Endothelial cell (in vitro differentiated cells): ENCODE results near the gene DNAJA1. TPM values are rescaled to one million over a fixed set of nuclear protein-coding genes. Genes with fewer than 3 reads are reported as not detected.

Experiments used
- DNase-seq: peaks from one replicate; pipeline ENCODE4 v3.0.0; 2021; ENCODE audit warnings: low spot score
- H3K27ac Mint-ChIP-seq: one replicate; pipeline ENCODE4 v1.8.0; 2021; ENCODE audit warnings: mixed read lengths, inconsistent platforms; ENCODE audit not compliant: unreplicated experiment
- H3K27me3 Mint-ChIP-seq: one replicate; pipeline ENCODE4 v1.8.0; 2021; ENCODE audit warnings: mild to moderate bottlenecking, moderate library complexity, mixed read lengths, inconsistent platforms; ENCODE audit not compliant: unreplicated experiment
- H3K36me3 Mint-ChIP-seq: one replicate; pipeline ENCODE4 v1.8.0; 2021; ENCODE audit warnings: mild to moderate bottlenecking, low read depth, mixed read lengths, inconsistent platforms; ENCODE audit not compliant: unreplicated experiment
- H3K4me1 Mint-ChIP-seq: one replicate; pipeline ENCODE4 v1.8.0; 2021; ENCODE audit warnings: mild to moderate bottlenecking, mixed read lengths, inconsistent platforms; ENCODE audit not compliant: unreplicated experiment
- H3K4me3 Mint-ChIP-seq: one replicate; pipeline ENCODE4 v1.8.0; 2021; ENCODE audit warnings: mild to moderate bottlenecking, mixed read lengths, inconsistent platforms; ENCODE audit not compliant: unreplicated experiment
- H3K9me3 Mint-ChIP-seq: one replicate; pipeline ENCODE4 v1.8.0; 2021; ENCODE audit warnings: mixed read lengths, inconsistent platforms; ENCODE audit not compliant: unreplicated experiment
- total RNA-seq: library from RNA; stranded (reverse); fragmentation: NEBNext Ultra II Directional; extraction: Animal tissue kit (Norgen Biotek cat#: 25700); gene quantifications from one replicate; pipeline ENCODE4 v1.2.1, GENCODE V29; 2021; ENCODE audit not compliant: unreplicated experiment
- TF ChIP-seq, protein P1 (sequence below): fragments of 200-600 bp; sonication (generic); IDR thresholded peaks from one replicate; pipeline ENCODE4 v1.5.0; 2021; ENCODE audit warnings: antibody characterized with exemption; ENCODE audit not compliant: unreplicated experiment

Gene DNAJA1
- total RNA-seq, 1 donor from 2014 or later = 120 TPM

GRCh38 chr9:33051144-33051543 is 26.1 kb downstream of the DNAJA1 start:
- H3K27ac Mint-ChIP-seq = no peak overlapping the region
- no peak for DNase-seq
- peaks cover 24% of the 10 kb centered on the region for H3K36me3 Mint-ChIP-seq
- H3K9me3 Mint-ChIP-seq = no peaks in the 10 kb centered on the region
- H3K27me3 Mint-ChIP-seq = no peaks in the 10 kb centered on the region
- TF ChIP-seq, protein P1, sequence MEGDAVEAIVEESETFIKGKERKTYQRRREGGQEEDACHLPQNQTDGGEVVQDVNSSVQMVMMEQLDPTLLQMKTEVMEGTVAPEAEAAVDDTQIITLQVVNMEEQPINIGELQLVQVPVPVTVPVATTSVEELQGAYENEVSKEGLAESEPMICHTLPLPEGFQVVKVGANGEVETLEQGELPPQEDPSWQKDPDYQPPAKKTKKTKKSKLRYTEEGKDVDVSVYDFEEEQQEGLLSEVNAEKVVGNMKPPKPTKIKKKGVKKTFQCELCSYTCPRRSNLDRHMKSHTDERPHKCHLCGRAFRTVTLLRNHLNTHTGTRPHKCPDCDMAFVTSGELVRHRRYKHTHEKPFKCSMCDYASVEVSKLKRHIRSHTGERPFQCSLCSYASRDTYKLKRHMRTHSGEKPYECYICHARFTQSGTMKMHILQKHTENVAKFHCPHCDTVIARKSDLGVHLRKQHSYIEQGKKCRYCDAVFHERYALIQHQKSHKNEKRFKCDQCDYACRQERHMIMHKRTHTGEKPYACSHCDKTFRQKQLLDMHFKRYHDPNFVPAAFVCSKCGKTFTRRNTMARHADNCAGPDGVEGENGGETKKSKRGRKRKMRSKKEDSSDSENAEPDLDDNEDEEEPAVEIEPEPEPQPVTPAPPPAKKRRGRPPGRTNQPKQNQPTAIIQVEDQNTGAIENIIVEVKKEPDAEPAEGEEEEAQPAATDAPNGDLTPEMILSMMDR = no peak
- no peaks in the 10 kb centered on the region for H3K4me1 Mint-ChIP-seq
- no peak overlapping the region for H3K4me3 Mint-ChIP-seq

- TF ChIP-seq, protein P1 = no peak
- peaks cover 53% of the 10 kb centered on the region for H3K36me3 Mint-ChIP-seq
- H3K27ac Mint-ChIP-seq = no peak overlapping the region
- H3K4me3 Mint-ChIP-seq = no peak overlapping the region
- H3K4me1 Mint-ChIP-seq = no peaks in the 10 kb centered on the region
- no peaks in the 10 kb centered on the region for H3K9me3 Mint-ChIP-seq
- H3K27me3 Mint-ChIP-seq = no peaks in the 10 kb centered on the region
- no peak for DNase-seq
Measured at GRCh38 chr9:33065157-33066076, 40.3 kb downstream of the DNAJA1 start.

DNA sequence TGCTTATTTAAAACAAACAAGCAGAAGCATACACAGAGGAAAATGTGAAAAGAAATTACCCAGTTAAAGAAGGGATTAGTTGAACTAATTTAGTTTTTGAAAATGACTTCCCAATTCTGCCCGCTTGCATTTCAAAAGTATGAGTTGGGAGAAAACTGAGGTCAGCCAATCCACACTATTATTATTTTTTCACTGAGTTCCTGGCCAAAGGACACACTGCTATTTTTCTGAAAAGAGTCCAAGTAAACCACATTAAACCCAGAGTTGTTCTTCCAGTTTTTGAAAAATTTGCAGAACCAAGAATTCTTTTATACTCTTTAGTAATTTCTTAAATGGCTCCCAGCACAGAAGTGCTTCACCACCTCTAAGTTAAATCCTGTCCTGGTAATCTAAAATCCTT is 43.9 kb downstream of the DNAJA1 start:
- Mint-ChIP-seq H3K4me3 (no peak overlapping the region), H3K27me3 (no peaks in the 10 kb centered on the region), H3K4me1 (no peaks in the 10 kb centered on the region), H3K9me3 (no peaks in the 10 kb centered on the region), H3K36me3 (peaks cover 42% of the 10 kb centered on the region), H3K27ac (no peak overlapping the region)
- TF ChIP-seq, protein P1 = no peak
- no peak for DNase-seq

- Mint-ChIP-seq H3K27ac (peak within 1 kb of the TSS; percentile 98), H3K9me3 (no peaks in the 10 kb centered on the region), H3K27me3 (no peaks in the 10 kb centered on the region), H3K36me3 (peaks cover 13% of the 10 kb centered on the region), H3K4me1 (peaks cover 12% of the 10 kb centered on the region), H3K4me3 (peak within 1 kb of the TSS; percentile 99)
- TF ChIP-seq, protein P1 = no peak
- peak; percentile 91 for DNase-seq
Measured at GRCh38 chr9:33076046-33077004, 51.3 kb downstream of the DNAJA1 start, which contains the start of gene SMU1. TSS of gene SMU1 (minus strand) at chr9:33076674. CDS start at chr9:33076608, 66 bp downstream.
